Smooth muscle cell (in vitro differentiated cells): Measurements from ENCODE around the gene ANKRD39. TPM values are rescaled to one million over a fixed set of nuclear protein-coding genes. Genes with fewer than 3 reads are reported as not detected.

Experiments used
- DNase-seq: peaks from one replicate; lab custom pipeline; 2025; ENCODE audit not compliant: unreplicated experiment; lab: John Stamatoyannopoulos, UW
- H2AFZ ChIP-seq: fragments of 200-600 bp; sonication (generic); 2 replicates; pipeline ENCODE4 v1.6.0; 2016; ENCODE audit warnings: antibody characterized with exemption, low read depth, mild to moderate bottlenecking
- H3F3A ChIP-seq: fragments of 200-600 bp; sonication (generic); 2 replicates; pipeline ENCODE4 v1.6.0; 2017; ENCODE audit warnings: antibody characterized with exemption, low read depth
- H3K27ac ChIP-seq: fragments of 200-600 bp; sonication (generic); 2 replicates; pipeline ENCODE4 v1.5.1; 2016; ENCODE audit warnings: low read depth, mild to moderate bottlenecking
- H3K27me3 ChIP-seq: fragments of 200-600 bp; sonication (generic); 2 replicates; pipeline ENCODE4 v1.6.1; 2016; ENCODE audit warnings: low read depth, mild to moderate bottlenecking
- H3K36me3 ChIP-seq: fragments of 200-600 bp; sonication (generic); 2 replicates; pipeline ENCODE4 v1.5.1; 2016; ENCODE audit warnings: low read depth
- H3K4me1 ChIP-seq: fragments of 200-600 bp; sonication (generic); 2 replicates; pipeline ENCODE4 v1.5.1; 2016; ENCODE audit warnings: low read depth
- H3K4me2 ChIP-seq: fragments of 200-600 bp; sonication (generic); 2 replicates; pipeline ENCODE4 v1.6.0; 2016; ENCODE audit warnings: mild to moderate bottlenecking
- H3K4me3 ChIP-seq: fragments of 200-600 bp; sonication (generic); 2 replicates; pipeline ENCODE4 v1.5.1; 2016; ENCODE audit warnings: mild to moderate bottlenecking
- H3K79me2 ChIP-seq: fragments of 200-600 bp; sonication (generic); 2 replicates; pipeline ENCODE4 v1.6.0; 2016; ENCODE audit warnings: low read depth, mild to moderate bottlenecking
- H3K9ac ChIP-seq: fragments of 200-600 bp; sonication (generic); 2 replicates; pipeline ENCODE4 v1.6.0; 2016; ENCODE audit warnings: low read depth
- H3K9me3 ChIP-seq: fragments of 200-600 bp; sonication (generic); replicated peaks from 2 replicates; pipeline ENCODE4 v1.5.1; 2016; ENCODE audit warnings: low read depth
- H4K20me1 ChIP-seq: fragments of 200-600 bp; sonication (generic); 2 replicates; pipeline ENCODE4 v1.6.0; 2016; ENCODE audit warnings: low read depth
- CTCF ChIP-seq: fragments of 200-600 bp; sonication (generic); IDR thresholded peaks from 2 replicates; pipeline ENCODE4 v1.5.1; 2017; ENCODE audit warnings: borderline replicate concordance, mild to moderate bottlenecking, antibody characterized with exemption; ENCODE audit not compliant: insufficient read depth, poor library complexity, severe bottlenecking
- WGBS: methylation state at CpG from one replicate; pipeline ENCODE4 v1.1.7; 2016; ENCODE audit warnings: low lambda C conversion rate; 5-methylcytosine and 5-hydroxymethylcytosine counted together
- polyA plus RNA-seq: library from polyadenylated mRNA; unstranded; fragments of >200 nt; fragmentation: Nextera tagmentation; extraction: Ambion mirVana; gene quantifications from 2 replicates; pipeline ENCODE4 v1.2.1, GENCODE V29; 2016
- total RNA-seq: library from RNA; depleted of rRNA; stranded (reverse); fragments of >200 nt; gene quantifications from 2 replicates; pipeline ENCODE4 v1.2.3, GENCODE V29; 2014

ANKRD39 gene
- total and polyA plus RNA-seq, 2 experiments from 2014 or later, result 7.9 to 16.5 TPM

GRCh38 chr2:96873651-96874096 is 15.9 kb upstream of the ANKRD39 start:
- H3K27me3 ChIP-seq, result no peaks in the 10 kb centered on the region
- peak overlapping the region; percentile 67 for H3K27ac ChIP-seq
- H3K9ac ChIP-seq, result no peak overlapping the region
- no peak overlapping the region for H3K4me3 ChIP-seq
- DNase-seq, result no peak
- peak overlapping the region; percentile 57 for H3K4me2 ChIP-seq
- TF ChIP-seq CTCF, result no peak
- H2AFZ ChIP-seq, result no peak overlapping the region
- peaks cover 41% of the 10 kb centered on the region for H3K4me1 ChIP-seq
- WGBS, result 35% methylated on average over 8 of the region's 8 CpGs
- no peaks in the 10 kb centered on the region for H3K36me3 ChIP-seq
- H3K79me2 ChIP-seq, result peaks cover 14% of the 10 kb centered on the region
- no peaks in the 10 kb centered on the region for H4K20me1 ChIP-seq
- peaks cover 24% of the 10 kb centered on the region for H3F3A ChIP-seq
- H3K9me3 ChIP-seq, result no peaks in the 10 kb centered on the region

GRCh38 chr2:96872591-96873349 is 15.0 kb upstream of the ANKRD39 start:
- H4K20me1 ChIP-seq, result peaks cover 6% of the 10 kb centered on the region
- peak overlapping the region; percentile 57 for H3K4me2 ChIP-seq
- peaks cover 23% of the 10 kb centered on the region for H3K79me2 ChIP-seq
- H3F3A ChIP-seq, result peaks cover 24% of the 10 kb centered on the region
- no peak overlapping the region for H3K9ac ChIP-seq
- no peaks in the 10 kb centered on the region for H3K9me3 ChIP-seq
- no peak overlapping the region for H3K4me3 ChIP-seq
- peak overlapping the region; percentile 67 for H3K27ac ChIP-seq
- DNase-seq, result no peak
- TF ChIP-seq CTCF, result no peak
- no peaks in the 10 kb centered on the region for H3K27me3 ChIP-seq
- H3K36me3 ChIP-seq, result no peaks in the 10 kb centered on the region
- peaks cover 41% of the 10 kb centered on the region for H3K4me1 ChIP-seq
- H2AFZ ChIP-seq, result no peak overlapping the region
- 38% methylated on average over 14 of the region's 14 CpGs for WGBS

GRCh38 chr2:96870626-96871255 is 12.9 kb upstream of the ANKRD39 start:
- peak overlapping the region; percentile 80 for H3K27ac ChIP-seq
- no peaks in the 10 kb centered on the region for H3K27me3 ChIP-seq
- peaks cover 43% of the 10 kb centered on the region for H3K79me2 ChIP-seq
- H4K20me1 ChIP-seq, result peaks cover 26% of the 10 kb centered on the region
- peak overlapping the region; percentile 95 for H3K4me2 ChIP-seq
- H3K9ac ChIP-seq, result peak overlapping the region; percentile 94
- WGBS, result 20% methylated on average over 13 of the region's 13 CpGs
- no peaks in the 10 kb centered on the region for H3K9me3 ChIP-seq
- peak overlapping the region; percentile 91 for H3K4me3 ChIP-seq
- H3K36me3 ChIP-seq, result no peaks in the 10 kb centered on the region
- no peak for DNase-seq
- H2AFZ ChIP-seq, result no peak overlapping the region
- TF ChIP-seq CTCF, result no peak
- peaks cover 28% of the 10 kb centered on the region for H3F3A ChIP-seq
- H3K4me1 ChIP-seq, result peaks cover 27% of the 10 kb centered on the region
